GM12878 (cell line): ENCODE data around the gene FBXW7.

Experiments
- BHLHE40 ChIP-seq, 2 experiments: fragments of 450-650 bp in 1 of 2; IDR thresholded peaks; 2 replicates each; pipeline ENCODE4 v1.6.1; 2011 to 2017; ENCODE audit warnings: low read depth in 2 of 2, borderline replicate concordance in 1 of 2, improper control_type of control experiment in 1 of 2, low read length in 1 of 2, mild to moderate bottlenecking in 1 of 2
- CBFB ChIP-seq: IDR thresholded peaks from 2 replicates; pipeline ENCODE4 v1.6.1; 2016; ENCODE audit warnings: antibody characterized with exemption, low read depth
- CTCF ChIP-seq, 3 experiments: IDR thresholded peaks in 2 of 3; conservative IDR thresholded peaks in 1 of 3; 2 replicates each; pipeline ENCODE4 v1.5.1; 2011; ENCODE audit warnings: low read depth in 3 of 3, low read length in 3 of 3, mild to moderate bottlenecking in 3 of 3, control low read depth in 2 of 3, moderate library complexity in 2 of 3, inconsistent platforms in 1 of 3, mixed read lengths in 1 of 3; ENCODE audit not compliant: control insufficient read depth in 2 of 3, insufficient read depth in 1 of 3; ENCODE audit errors: extremely low read depth in 1 of 3
- RAD51 ChIP-seq: fragments of 450-650 bp; IDR thresholded peaks from 2 replicates; pipeline ENCODE4 v1.6.1; 2016; ENCODE audit warnings: moderate library complexity, mild to moderate bottlenecking, inconsistent platforms
- SMC3 ChIP-seq: IDR thresholded peaks from 2 replicates; pipeline ENCODE4 v1.6.1; 2011; ENCODE audit warnings: low read length, improper control_type of control experiment, borderline replicate concordance
- SUZ12 ChIP-seq: fragments of 200-600 bp; sonication (generic); IDR thresholded peaks from one replicate; pipeline ENCODE4 v1.6.1; 2018; ENCODE audit warnings: antibody characterized with exemption, mild to moderate bottlenecking; ENCODE audit not compliant: unreplicated experiment
- TAF1 ChIP-seq: IDR thresholded peaks from 2 replicates; pipeline ENCODE4 v1.6.1; 2011; ENCODE audit warnings: mild to moderate bottlenecking, low read depth, low read length, borderline replicate concordance

DNA sequence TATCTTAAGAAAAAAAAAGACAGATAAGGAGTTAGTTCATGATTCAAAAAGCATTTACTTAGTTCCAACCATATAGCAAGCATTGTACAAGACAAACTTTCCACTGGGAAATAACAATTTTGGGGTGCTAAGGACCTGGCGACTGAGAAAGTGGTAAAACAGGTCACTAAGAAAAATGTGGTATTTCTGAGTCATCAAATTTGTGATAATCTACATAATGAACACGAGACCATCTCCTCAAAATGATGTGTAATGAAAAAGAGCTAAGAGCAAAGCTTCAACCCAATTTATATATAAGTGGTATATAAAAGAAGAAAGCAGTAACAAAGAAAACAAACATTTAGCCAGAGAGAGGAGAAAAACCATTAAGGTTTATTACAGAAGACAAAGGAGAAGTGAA lies 72.3 kb downstream of the FBXW7 start:
- no peak for TF ChIP-seq SUZ12
- no peak for TF ChIP-seq CBFB
- no peak for TF ChIP-seq SMC3
- no peak for TF ChIP-seq RAD51
- TF ChIP-seq TAF1, result no peak
- no peak for TF ChIP-seq BHLHE40 (IDR thresholded peaks at IDR 0.05; ENCODE audit: borderline replicate concordance in 1 of 2, low read depth in 2 of 2, low read length in 1 of 2)
- no peak for TF ChIP-seq CTCF (IDR thresholded peaks at IDR 0.05 in 2 of 3, conservative IDR thresholded peaks at IDR 0.05 in 1 of 3; ENCODE audit: control insufficient read depth in 2 of 3, extremely low read depth in 1 of 3, insufficient read depth in 1 of 3, low read depth in 3 of 3, low read length in 3 of 3)
